Fibroblast of pulmonary artery (primary cell): ENCODE results near the gene PURA.

Experiments used
- DNase-seq: peaks from one replicate; pipeline ENCODE4 v3.0.0-alpha.2; 2010; ENCODE audit warnings: low read depth
- H3K4me3 ChIP-seq: replicated peaks from 2 replicates; pipeline ENCODE4 v1.5.1; 2011; ENCODE audit warnings: low read depth, mild to moderate bottlenecking, control low read depth, low read length, moderate library complexity
- TF ChIP-seq, protein P1 (sequence below): IDR thresholded peaks from 2 replicates; pipeline ENCODE4 v1.5.1; 2011; ENCODE audit warnings: mild to moderate bottlenecking, control low read depth, low read length, inconsistent platforms; ENCODE audit errors: missing control alignments

Gene PURA

DNA sequence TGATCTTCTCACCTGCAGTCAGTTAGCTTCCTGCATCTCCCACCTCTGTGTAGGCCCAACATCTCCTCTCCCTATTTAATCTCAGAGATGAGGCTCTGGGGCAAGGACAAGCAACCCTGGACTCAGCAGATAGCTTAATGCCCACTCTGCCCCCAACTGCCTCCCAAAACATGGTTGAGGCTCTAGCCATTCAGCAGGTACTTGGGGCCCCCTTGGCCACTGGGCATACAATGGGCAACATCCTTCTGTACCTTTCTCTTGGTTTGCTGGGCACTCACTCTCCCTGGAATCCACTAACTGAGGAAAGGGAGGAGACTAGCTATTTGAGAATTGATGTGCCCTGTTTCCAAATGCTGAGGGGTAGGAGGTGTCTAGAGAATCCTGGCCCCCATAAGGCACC, 21.2 kb downstream of the PURA start:
- TF ChIP-seq, protein P1, sequence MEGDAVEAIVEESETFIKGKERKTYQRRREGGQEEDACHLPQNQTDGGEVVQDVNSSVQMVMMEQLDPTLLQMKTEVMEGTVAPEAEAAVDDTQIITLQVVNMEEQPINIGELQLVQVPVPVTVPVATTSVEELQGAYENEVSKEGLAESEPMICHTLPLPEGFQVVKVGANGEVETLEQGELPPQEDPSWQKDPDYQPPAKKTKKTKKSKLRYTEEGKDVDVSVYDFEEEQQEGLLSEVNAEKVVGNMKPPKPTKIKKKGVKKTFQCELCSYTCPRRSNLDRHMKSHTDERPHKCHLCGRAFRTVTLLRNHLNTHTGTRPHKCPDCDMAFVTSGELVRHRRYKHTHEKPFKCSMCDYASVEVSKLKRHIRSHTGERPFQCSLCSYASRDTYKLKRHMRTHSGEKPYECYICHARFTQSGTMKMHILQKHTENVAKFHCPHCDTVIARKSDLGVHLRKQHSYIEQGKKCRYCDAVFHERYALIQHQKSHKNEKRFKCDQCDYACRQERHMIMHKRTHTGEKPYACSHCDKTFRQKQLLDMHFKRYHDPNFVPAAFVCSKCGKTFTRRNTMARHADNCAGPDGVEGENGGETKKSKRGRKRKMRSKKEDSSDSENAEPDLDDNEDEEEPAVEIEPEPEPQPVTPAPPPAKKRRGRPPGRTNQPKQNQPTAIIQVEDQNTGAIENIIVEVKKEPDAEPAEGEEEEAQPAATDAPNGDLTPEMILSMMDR = no peak
- no peak for DNase-seq
- no peak overlapping the region for H3K4me3 ChIP-seq

DNA sequence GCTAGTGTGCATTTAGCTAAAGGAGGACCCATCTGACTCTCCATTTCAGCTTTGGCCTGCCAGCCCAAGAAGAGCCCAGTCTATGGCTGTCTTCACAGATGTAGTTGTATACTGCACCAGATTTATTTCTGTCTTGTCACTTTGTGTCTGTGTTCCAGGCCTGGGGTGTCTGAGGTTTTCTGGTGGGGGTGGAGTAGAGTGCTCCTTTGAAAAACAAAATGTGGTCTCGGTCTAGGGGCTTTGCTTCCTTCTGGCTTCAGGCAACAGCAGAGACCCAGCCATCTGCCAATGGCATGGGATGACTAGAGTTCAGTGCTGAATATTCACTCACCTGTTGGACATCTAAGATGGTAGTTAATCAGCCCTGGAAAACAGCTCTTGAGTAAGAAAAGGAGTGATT, 22.7 kb downstream of the PURA start:
- TF ChIP-seq, protein P1 = no peak
- H3K4me3 ChIP-seq = no peak overlapping the region

DNA sequence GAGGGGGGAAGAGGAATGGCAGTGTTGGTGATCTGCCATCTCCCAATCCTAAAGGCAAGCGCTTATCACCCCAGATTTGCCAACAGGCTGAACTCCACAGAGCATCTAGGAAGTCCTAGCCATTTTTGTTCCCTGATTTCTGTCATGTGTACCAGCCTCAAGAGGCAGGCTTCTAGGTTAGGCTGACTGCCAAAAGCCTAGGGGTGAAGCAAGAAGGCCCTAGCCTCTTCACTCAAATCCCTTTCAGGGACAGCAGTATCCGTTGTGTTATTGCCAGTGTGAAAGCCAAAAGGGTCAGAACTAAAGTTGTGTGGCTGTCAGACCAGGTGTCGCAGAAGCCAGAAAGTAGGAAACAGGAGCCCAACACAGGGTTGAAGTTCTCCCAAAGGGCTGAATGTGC, 26.5 kb downstream of the PURA start:
- TF ChIP-seq, protein P1 = no peak
- H3K4me3 ChIP-seq = no peak overlapping the region
- DNase-seq = no peak

More for the DNA sequence above, 22.7 kb downstream of the PURA start:
- DNase-seq = no peak

DNA sequence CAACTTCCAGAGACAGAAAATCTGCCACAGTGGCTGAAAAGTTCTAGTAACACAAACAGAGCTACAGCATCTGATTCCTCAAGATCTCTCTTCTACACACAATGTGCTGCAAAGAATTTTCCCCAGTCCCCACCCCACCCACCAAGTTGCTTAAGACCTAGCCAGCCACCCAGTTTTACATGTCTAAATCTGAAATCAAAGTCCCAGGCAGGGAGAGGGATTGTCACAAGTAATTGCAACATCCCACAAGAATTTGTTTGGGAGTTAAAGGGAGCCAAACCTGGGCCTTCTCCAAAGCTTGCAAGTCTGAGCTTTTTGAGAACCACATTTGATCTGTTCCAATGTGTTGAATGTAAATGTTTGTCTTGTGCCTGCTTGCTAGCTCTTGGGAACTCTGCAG, 27.3 kb downstream of the PURA start:
- DNase-seq = peak; percentile 49
- TF ChIP-seq, protein P1 = no peak
- no peak overlapping the region for H3K4me3 ChIP-seq

DNA sequence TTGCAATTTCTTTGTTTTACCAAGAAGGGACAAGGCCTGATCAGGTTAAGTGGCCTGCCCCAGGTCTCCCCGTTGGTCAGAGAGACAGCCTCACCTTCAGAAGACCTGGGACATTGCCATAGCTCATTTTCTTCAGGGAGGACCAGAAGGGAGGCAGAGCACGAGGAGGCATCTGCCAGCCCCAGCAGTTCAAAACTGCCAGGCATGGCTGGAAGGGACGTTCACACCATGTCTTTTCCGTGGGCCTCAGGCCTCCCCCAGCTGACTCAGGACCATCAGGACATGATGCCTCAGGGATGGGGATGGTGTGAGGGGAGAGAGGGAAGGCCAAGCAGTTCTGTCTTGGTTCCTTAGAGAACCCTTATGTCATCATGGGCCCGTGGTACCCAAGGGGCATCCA, 28.3 kb downstream of the PURA start:
- DNase-seq = no peak
- TF ChIP-seq, protein P1 = no peak
- no peak overlapping the region for H3K4me3 ChIP-seq

DNA sequence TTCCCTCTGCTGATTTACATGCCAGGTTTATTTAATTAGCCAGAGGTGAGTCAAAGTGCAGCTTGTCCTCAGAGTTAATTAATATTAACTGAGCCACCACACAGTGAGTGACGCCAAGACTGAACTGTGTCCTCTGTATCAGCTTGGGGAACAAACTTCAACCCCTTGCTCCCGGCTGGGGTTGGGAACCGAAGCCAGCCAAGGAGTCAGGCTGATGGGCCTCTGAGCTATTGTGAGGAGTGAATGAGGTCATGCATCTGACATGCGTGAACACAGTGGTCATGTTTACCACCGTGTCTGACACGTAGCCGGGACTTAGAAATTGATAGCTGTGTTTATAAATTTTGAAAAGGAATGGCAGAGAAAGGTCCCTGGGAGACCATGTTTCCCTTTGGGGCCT, 28.9 kb downstream of the PURA start:
- TF ChIP-seq, protein P1 = no peak
- no peak for DNase-seq
- H3K4me3 ChIP-seq = no peak overlapping the region

DNA sequence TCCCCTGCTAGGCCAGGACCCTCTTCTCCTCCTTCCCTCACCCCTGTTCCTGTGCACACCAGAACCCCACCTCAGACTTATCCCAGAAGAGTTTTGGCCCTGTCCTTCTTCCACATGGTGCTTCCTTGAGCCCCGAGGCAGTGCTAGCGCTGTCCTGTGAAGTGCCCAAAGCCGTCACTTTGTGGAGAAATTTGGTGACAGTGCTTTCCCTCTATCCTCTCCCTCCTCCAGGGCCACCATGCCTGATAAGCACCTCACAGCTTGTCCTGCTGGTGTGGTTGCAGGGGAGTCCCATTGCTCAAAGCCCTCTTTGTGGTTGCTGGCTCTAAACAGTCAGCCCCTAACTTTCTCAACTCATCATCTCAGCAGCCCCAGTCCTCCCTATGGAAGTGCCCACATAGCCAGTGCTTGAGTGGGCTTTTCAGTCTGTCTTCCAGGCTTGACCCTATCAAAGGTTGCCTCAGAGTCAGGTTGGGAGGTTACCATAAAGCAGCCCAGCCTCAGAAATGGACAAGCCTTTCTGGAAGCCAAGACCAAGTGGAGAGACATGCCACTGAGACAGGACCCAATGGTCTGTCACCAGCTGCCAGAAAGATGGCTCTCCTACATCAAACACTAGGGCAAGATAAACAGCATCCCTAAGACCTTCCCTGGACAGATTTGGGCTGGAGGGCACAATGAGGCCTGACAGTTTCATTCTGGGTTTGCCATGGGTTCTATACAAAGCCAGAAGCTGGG, 29.8 kb downstream of the PURA start:
- no peak overlapping the region for H3K4me3 ChIP-seq
- DNase-seq = no peak
- TF ChIP-seq, protein P1 = no peak
